A673 (cell line): ENCODE results near the gene ANXA5. TPM values are rescaled to one million over a fixed set of nuclear protein-coding genes. Genes with fewer than 3 reads are reported as not detected.

ENCODE experiments used
- Bru-seq: library from RNA; stranded (reverse); fragments of 400-500 nt; gene quantifications from one replicate; lab custom pipeline; 2021; lab: Mats Ljungman, UMichigan
- BruChase-seq, 2 experiments: library from RNA; stranded (reverse); fragments of 400-500 nt; gene quantifications; one replicate each; lab custom pipeline; 2021; lab: Mats Ljungman, UMichigan
- BruUV-seq: library from RNA; stranded (reverse); fragments of 400-500 nt; replicated peaks from 2 replicates; lab custom pipeline; 2021; lab: Mats Ljungman, UMichigan
- CTCF ChIA-PET: fragments of 300-600 bp; sonication (Branson Sonifier 250); formaldehyde crosslinking; loops from one replicate; lab custom pipeline; 2022; ENCODE audit warnings: antibody characterized with exemption; lab: Charles Lee
- POLR2A ChIA-PET: fragments of 300-600 bp; sonication (Branson Sonifier 250); formaldehyde crosslinking; loops from one replicate; lab custom pipeline; 2022; ENCODE audit warnings: antibody characterized with exemption; ENCODE audit not compliant: low non-redundant PET; lab: Charles Lee
- DNase-seq: peaks from one replicate; pipeline ENCODE4 v3.0.0-alpha.2; 2015; ENCODE audit warnings: low spot score
- H3K27ac ChIP-seq: fragments of 200-600 bp; sonication (generic); 2 replicates; pipeline ENCODE4 v1.5.1; 2016; ENCODE audit warnings: mixed run types, low read depth, mild to moderate bottlenecking, mixed read lengths, antibody characterized with exemption, low read length; ENCODE audit not compliant: poor library complexity, severe bottlenecking
- H3K27me3 ChIP-seq: fragments of 200-600 bp; sonication (generic); replicated peaks from 2 replicates; pipeline ENCODE4 v1.6.1; 2017; ENCODE audit warnings: mixed run types, low read depth, mild to moderate bottlenecking, mixed read lengths, antibody characterized with exemption, low read length; ENCODE audit not compliant: insufficient read depth, poor library complexity
- H3K36me3 ChIP-seq: fragments of 200-600 bp; sonication (generic); 2 replicates; pipeline ENCODE4 v1.6.1; 2016; ENCODE audit warnings: mixed run types, mild to moderate bottlenecking, mixed read lengths, antibody characterized with exemption, low read length; ENCODE audit not compliant: insufficient read depth, poor library complexity, severe bottlenecking
- H3K4me1 ChIP-seq: fragments of 200-600 bp; sonication (generic); 2 replicates; pipeline ENCODE4 v1.6.1; 2017; ENCODE audit warnings: mixed run types, mild to moderate bottlenecking, mixed read lengths, antibody characterized with exemption, low read length; ENCODE audit not compliant: insufficient read depth, poor library complexity, severe bottlenecking
- H3K4me3 ChIP-seq: fragments of 200-600 bp; sonication (generic); 2 replicates; pipeline ENCODE4 v1.5.1; 2016; ENCODE audit warnings: low read depth, mixed run types, mild to moderate bottlenecking, mixed read lengths, low read length; ENCODE audit not compliant: poor library complexity, severe bottlenecking
- H3K9me3 ChIP-seq: fragments of 200-600 bp; sonication (generic); 2 replicates; pipeline ENCODE4 v1.6.1; 2016; ENCODE audit warnings: mixed run types, low read depth, mild to moderate bottlenecking, mixed read lengths, antibody characterized with exemption, low read length; ENCODE audit not compliant: poor library complexity, severe bottlenecking
- CTCF ChIP-seq: fragments of 300-800, 200-600 bp; sonication (generic); conservative IDR thresholded peaks from 2 replicates; pipeline ENCODE4 v1.5.1; 2017; ENCODE audit warnings: low read depth, mild to moderate bottlenecking, antibody characterized with exemption, low read length, moderate library complexity, mixed read lengths
- EZH2 ChIP-seq: fragments of 200-600 bp; sonication (generic); IDR thresholded peaks from 2 replicates; pipeline ENCODE4 v1.6.1; 2017; ENCODE audit warnings: borderline replicate concordance, low read depth, mild to moderate bottlenecking, mixed read lengths, antibody characterized with exemption, low read length; ENCODE audit not compliant: poor library complexity, severe bottlenecking
- intact Hi-C: fragments of 100-400 bp; cut with micrococcal nuclease; formaldehyde crosslinking; loops from one replicate; pipeline ENCODE4 v1.10.0; 2022; ENCODE audit not compliant: unreplicated experiment
- long read RNA-seq: library from polyadenylated mRNA; stranded (forward); transcript quantifications from one replicate; pipeline ENCODE4 v2.0.0, GENCODE V29; 2022
- total RNA-seq: library from RNA; stranded (reverse); gene quantifications from 2 replicates; pipeline ENCODE4 v1.2.3, GENCODE V29; 2021

Gene ANXA5
- total RNA-seq (332 and 389 TPM in 2 replicates), Bru-seq, nascent RNA (percentile 97 among the genes with signal in this experiment), BruChase-seq, experiment 1, labeled RNA remaining after a 2-hour chase (percentile 92 among the genes with signal in this experiment), BruChase-seq, experiment 2, labeled RNA remaining after a 6-hour chase (percentile 93 among the genes with signal in this experiment)
- long read RNA-seq, transcript ANXA5-201 (13 exons, 1,762 nt): major isoform, 1,145 of 1,247 reads
- long read RNA-seq, partial matches to known transcripts: 32 of 1,247 reads
- long read RNA-seq, other reads (novel, unspliced or antisense): 65 of 1,247 reads

GRCh38 chr4:121696581-121697461 lies at the start of gene ANXA5:
Gene ANXA5, minus strand, starts transcription at chr4:121696980. Its CDS starts 391 bp downstream, at chr4:121696589.
- TF ChIP-seq EZH2: no peak
- TF ChIP-seq CTCF: peak; percentile 18; the same call in 1 of the 2 replicates
- no peaks in the 10 kb centered on the region for H3K9me3 ChIP-seq
- intact Hi-C loops: loop anchor here (2.0 kb wide), 1 partner anchor 14 kb away; no protein-coding TSS in a partner anchor
- peak within 1 kb of the TSS; percentile 95 for H3K27ac ChIP-seq
- no TSS peak for BruUV-seq
- peaks cover 44% of the 10 kb centered on the region for H3K4me1 ChIP-seq
- POLR2A ChIA-PET: interaction anchor here (0.6 to 0.9 kb wide), 4 partner anchors 12 to 189 kb away, joined by 3 to 4 read pairs (median 3); no protein-coding TSS in a partner anchor
- H3K36me3 ChIP-seq: peaks cover 19% of the 10 kb centered on the region
- H3K4me3 ChIP-seq: peak within 1 kb of the TSS; percentile 73
- H3K27me3 ChIP-seq: no peaks in the 10 kb centered on the region
- CTCF ChIA-PET: interaction anchor here (0.6 kb wide), 1 partner anchor 625 kb away, joined by 4 read pairs; the partner anchor contains the start of gene NDNF
- DNase-seq: peak; percentile 91

- intact Hi-C loops: no loop called here
- BruUV-seq: no TSS peak
- no peaks in the 10 kb centered on the region for H3K4me1 ChIP-seq
- H3K27ac ChIP-seq: no peak overlapping the region
- H3K36me3 ChIP-seq: no peaks in the 10 kb centered on the region
- ChIA-PET CTCF (no interaction called here), POLR2A (no interaction called here)
- TF ChIP-seq CTCF: no peak
- TF ChIP-seq EZH2: no peak
- no peaks in the 10 kb centered on the region for H3K27me3 ChIP-seq
- no peaks in the 10 kb centered on the region for H3K9me3 ChIP-seq
- H3K4me3 ChIP-seq: no peak overlapping the region
- DNase-seq: no peak
These were observed 46.0 kb upstream of the ANXA5 start for GRCh38 chr4:121742794-121743193.

GRCh38 chr4:121741751-121742150 lies 45.0 kb upstream of the ANXA5 start:
- BruUV-seq: no TSS peak
- no peaks in the 10 kb centered on the region for H3K9me3 ChIP-seq
- TF ChIP-seq EZH2 (no peak), CTCF (no peak)
- intact Hi-C loops: no loop called here
- no peak for DNase-seq
- ChIA-PET CTCF (no interaction called here), POLR2A (no interaction called here)
- no peaks in the 10 kb centered on the region for H3K36me3 ChIP-seq
- H3K27me3 ChIP-seq: no peaks in the 10 kb centered on the region
- no peak overlapping the region for H3K27ac ChIP-seq
- no peaks in the 10 kb centered on the region for H3K4me1 ChIP-seq
- no peak overlapping the region for H3K4me3 ChIP-seq
